Endothelial cell of umbilical vein (primary cell): Measurements from ENCODE around the gene PRIMA1. TPM values are rescaled to one million over a fixed set of nuclear protein-coding genes. Genes with fewer than 3 reads are reported as not detected.

Experiments used
- BruUV-seq: library from RNA; stranded (reverse); fragments of 400-500 nt; replicated peaks from 2 replicates; lab custom pipeline; 2021; lab: Mats Ljungman, UMichigan
- CTCF ChIA-PET: fragments of 300-600, 350-600 bp; sonication (Branson Sonifier 250); formaldehyde crosslinking; loops from one replicate; lab custom pipeline; 2021; ENCODE audit warnings: antibody characterized with exemption, inconsistent platforms; lab: Charles Lee
- POLR2A ChIA-PET: fragments of 300-600, 350-600 bp; sonication (Branson Sonifier 250); formaldehyde crosslinking; loops from one replicate; lab custom pipeline; 2021; ENCODE audit warnings: antibody characterized with exemption, inconsistent platforms; lab: Charles Lee
- DNase-seq: peaks from one replicate; pipeline ENCODE4 v3.0.0-alpha.2; 2011; ENCODE audit warnings: low read depth, low spot score
- FAIRE-seq: peaks from 2 replicates; lab custom pipeline; 2011; peaks lifted over from hg19 to GRCh38; lab: Jason Lieb, UNC
- H2AFZ ChIP-seq: 2 replicates; pipeline ENCODE4 v1.6.0; 2012; ENCODE audit warnings: low read depth, low read length, control low read depth, inconsistent platforms
- H3K27ac ChIP-seq: 2 replicates; pipeline ENCODE4 v1.5.1; 2011; ENCODE audit warnings: low read depth, mild to moderate bottlenecking, control low read depth, low read length, moderate library complexity; ENCODE audit not compliant: insufficient read depth
- H3K27me3 ChIP-seq, 2 experiments: 2 replicates each; pipeline versions ENCODE4 v1.6.0 to v1.6.1; 2011; ENCODE audit warnings: low read length in 2 of 2, mixed read lengths in 1 of 2; ENCODE audit not compliant: control insufficient read depth in 2 of 2, insufficient read depth in 2 of 2
- H3K36me3 ChIP-seq, 2 experiments: 2 replicates in 1 of 2; 3 replicates in 1 of 2; pipeline ENCODE4 v1.5.1; 2011; ENCODE audit warnings: low read length in 2 of 2, mild to moderate bottlenecking in 1 of 2, moderate library complexity in 1 of 2; ENCODE audit not compliant: control insufficient read depth in 2 of 2, insufficient read depth in 2 of 2; ENCODE audit errors: extremely low read depth in 1 of 2
- H3K4me1 ChIP-seq: 3 replicates; pipeline ENCODE4 v1.5.1; 2011; ENCODE audit warnings: mild to moderate bottlenecking, low read length; ENCODE audit not compliant: control insufficient read depth, insufficient read depth; ENCODE audit errors: extremely low read depth
- H3K4me2 ChIP-seq: 2 replicates; pipeline ENCODE4 v1.6.1; 2011; ENCODE audit warnings: low read length, control low read depth, mixed read lengths; ENCODE audit not compliant: insufficient read depth
- H3K4me3 ChIP-seq, 3 experiments: fragments of 200-600 bp in 1 of 3; sonication (generic), shearing (Covaris generic) in 1 of 3; replicated peaks in 1 of 3; 2 replicates each; pipeline ENCODE4 v1.5.1; 2011 to 2016; ENCODE audit warnings: control low read depth in 3 of 3, low read length in 3 of 3, mild to moderate bottlenecking in 2 of 3, inconsistent platforms in 1 of 3, low read depth in 1 of 3, moderate library complexity in 1 of 3; ENCODE audit not compliant: insufficient read depth in 1 of 3
- H3K79me2 ChIP-seq: 2 replicates; pipeline ENCODE4 v1.6.0; 2012; ENCODE audit warnings: low read length, inconsistent platforms; ENCODE audit not compliant: control insufficient read depth, insufficient read depth
- H3K9ac ChIP-seq: replicated peaks from 2 replicates; pipeline ENCODE3; 2011; ENCODE audit warnings: low read length, control low read depth; ENCODE audit not compliant: insufficient read depth; ENCODE audit errors: extremely low read depth
- H3K9me1 ChIP-seq: replicated peaks from 3 replicates; pipeline ENCODE4 v1.6.0; 2011; ENCODE audit warnings: mild to moderate bottlenecking, low read length; ENCODE audit not compliant: control insufficient read depth, insufficient read depth; ENCODE audit errors: extremely low read depth
- H3K9me3 ChIP-seq: replicated peaks from 2 replicates; pipeline ENCODE4 v1.5.1; 2012; ENCODE audit warnings: low read length, inconsistent platforms; ENCODE audit not compliant: control insufficient read depth, insufficient read depth
- H4K20me1 ChIP-seq: replicated peaks from 2 replicates; pipeline ENCODE3; 2011; ENCODE audit warnings: mild to moderate bottlenecking, low read length; ENCODE audit not compliant: control insufficient read depth, insufficient read depth; ENCODE audit errors: extremely low read depth
- EZH2 ChIP-seq: IDR thresholded peaks from 2 replicates; pipeline ENCODE4 v1.6.1; 2012; ENCODE audit warnings: borderline replicate concordance, low read depth, mild to moderate bottlenecking, moderate library complexity, low read length, inconsistent platforms; ENCODE audit not compliant: severe bottlenecking
- FOS ChIP-seq: IDR thresholded peaks from 2 replicates; pipeline ENCODE4 v1.6.1; 2011; ENCODE audit warnings: mild to moderate bottlenecking, low read length, moderate library complexity, borderline replicate concordance; ENCODE audit not compliant: insufficient read depth
- GATA2 ChIP-seq: IDR thresholded peaks from 2 replicates; pipeline ENCODE4 v1.7.0; 2011; ENCODE audit warnings: low read depth, mild to moderate bottlenecking, moderate library complexity, mixed read lengths, low read length; ENCODE audit not compliant: insufficient read length, insufficient read depth
- JUN ChIP-seq: IDR thresholded peaks from 2 replicates; pipeline ENCODE4 v1.6.1; 2011; ENCODE audit warnings: borderline replicate concordance, low read depth; ENCODE audit not compliant: insufficient read length, insufficient read depth
- MYC ChIP-seq: IDR thresholded peaks from one replicate; pipeline ENCODE4 v1.6.1; 2011; ENCODE audit warnings: mild to moderate bottlenecking, low read depth, low read length
- POLR2A ChIP-seq: IDR thresholded peaks from 2 replicates; pipeline ENCODE4 v1.6.1; 2012; ENCODE audit warnings: low read depth, mild to moderate bottlenecking, control low read depth, low read length
- POLR2AphosphoS5 ChIP-seq: IDR thresholded peaks from 2 replicates; pipeline ENCODE4 v1.6.1; 2012; ENCODE audit warnings: low read depth, mild to moderate bottlenecking, control low read depth, low read length, moderate library complexity; ENCODE audit not compliant: insufficient read depth
- dilution Hi-C: fragments of 300-500 bp; cut with MboI; formaldehyde crosslinking; loops from one replicate; pipeline ENCODE4 v1.15.0; 2019; ENCODE audit warnings: low sequenced_read_pairs; ENCODE audit not compliant: extremely low pct_ligation_motif_present
- intact Hi-C: fragments of 100-400 bp; cut with micrococcal nuclease; formaldehyde crosslinking; loops from one replicate; pipeline ENCODE4 v1.10.0; 2022
- polyA plus RNA-seq, 4 experiments: library from polyadenylated mRNA; depleted of rRNA in 3 of 4; stranded (reverse) in 3 of 4; unstranded in 1 of 4; fragments of >200 nt; gene quantifications; 2 replicates each; pipeline versions ENCODE4 v1.2.1 to v1.2.3, GENCODE V29; 2011 to 2012; ENCODE audit warnings: missing spikeins in 1 of 4
- total RNA-seq: library from RNA; stranded (reverse); gene quantifications from 2 replicates; pipeline ENCODE4 v1.2.3, GENCODE V29; 2021
- TF ChIP-seq, protein P1 (sequence below): IDR thresholded peaks from 2 replicates; pipeline ENCODE4 v1.6.1; 2011; ENCODE audit not compliant: insufficient read depth, insufficient read length
- TF ChIP-seq, protein P2 (sequence below), 2 donors: IDR thresholded peaks; 1 replicate in 1 of 2; 2 replicates in 1 of 2; pipeline ENCODE4 v1.5.1; 2011; ENCODE audit warnings: low read length in 2 of 2, mild to moderate bottlenecking in 2 of 2, moderate library complexity in 2 of 2, control low read depth in 1 of 2, inconsistent platforms in 1 of 2, low read depth in 1 of 2; ENCODE audit not compliant: insufficient read depth in 1 of 2; ENCODE audit errors: extremely low read depth in 1 of 2

PRIMA1 gene
- total and polyA plus RNA-seq, 2 donors (not counting 3 experiments of a cell fraction or from before 2014, with no cell fraction given), result not detected

DNA sequence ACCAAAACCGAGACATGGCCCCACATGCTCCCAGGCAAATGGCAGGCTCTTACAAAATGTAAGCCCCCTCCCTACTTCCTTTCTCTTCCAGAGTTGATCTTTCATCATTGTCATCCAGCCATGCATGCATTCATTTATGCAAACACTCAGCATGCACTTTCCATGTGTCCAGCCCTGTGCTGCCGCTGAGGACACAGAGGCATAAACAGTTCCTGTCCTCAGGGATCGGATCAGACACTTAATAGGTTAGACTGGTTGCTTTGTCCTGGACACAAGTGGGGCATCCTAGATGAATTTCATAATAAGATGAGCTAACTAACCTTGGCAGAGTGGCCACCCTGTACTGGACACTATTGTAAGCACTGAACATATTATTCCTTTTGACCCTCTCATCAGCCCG lies 23.1 kb downstream of the PRIMA1 start:
- H2AFZ ChIP-seq, result no peak overlapping the region
- no peaks in the 10 kb centered on the region for H3K79me2 ChIP-seq
- H3K27ac ChIP-seq, result no peak overlapping the region
- no peaks in the 10 kb centered on the region for H3K4me1 ChIP-seq
- no peaks in the 10 kb centered on the region for H4K20me1 ChIP-seq
- H3K9me1 ChIP-seq, result no peaks in the 10 kb centered on the region
- intact Hi-C loops, result no loop called here
- no peak overlapping the region for H3K4me2 ChIP-seq
- no TSS peak for BruUV-seq
- no peak overlapping the region for H3K4me3 ChIP-seq
- CTCF ChIA-PET, result no interaction called here
- FAIRE-seq, result no peak
- TF ChIP-seq POLR2A (no peak), GATA2 (no peak), POLR2AphosphoS5 (no peak), JUN (no peak)
- TF ChIP-seq, protein P1, sequence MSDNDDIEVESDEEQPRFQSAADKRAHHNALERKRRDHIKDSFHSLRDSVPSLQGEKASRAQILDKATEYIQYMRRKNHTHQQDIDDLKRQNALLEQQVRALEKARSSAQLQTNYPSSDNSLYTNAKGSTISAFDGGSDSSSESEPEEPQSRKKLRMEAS, result no peak
- H3K36me3 ChIP-seq, result no peaks in the 10 kb centered on the region
- H3K27me3 ChIP-seq, result no peaks in the 10 kb centered on the region
- POLR2A ChIA-PET, result no interaction called here
- H3K9ac ChIP-seq, result no peak overlapping the region
- H3K9me3 ChIP-seq, result peaks cover 9% of the 10 kb centered on the region
- dilution Hi-C loops, result no loop called here
- DNase-seq, result no peak

DNA sequence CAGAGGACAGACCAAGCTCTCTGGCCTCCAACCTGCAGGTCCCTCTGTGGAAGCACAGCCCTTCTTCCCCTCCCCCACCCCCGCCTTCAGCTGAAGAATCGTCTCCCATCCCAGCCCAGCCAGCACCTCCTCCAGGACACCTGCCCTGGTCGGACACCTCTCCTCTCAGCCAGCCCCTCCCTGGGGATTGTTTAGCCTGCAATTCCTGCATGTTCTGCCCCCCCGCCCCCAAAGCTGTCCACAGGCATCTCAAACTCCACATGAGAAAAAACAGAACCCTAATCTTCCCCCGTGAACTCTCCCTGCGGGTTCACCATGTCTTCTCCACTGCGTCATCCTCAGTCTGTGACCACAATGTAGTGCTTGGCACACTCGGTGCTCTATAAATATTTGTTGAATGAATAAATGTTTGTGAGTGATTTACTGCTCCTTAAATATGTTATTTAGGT lies 24.1 kb downstream of the PRIMA1 start:
- dilution Hi-C loops (no loop called here), intact Hi-C loops (no loop called here)
- no peaks in the 10 kb centered on the region for H3K36me3 ChIP-seq
- no peaks in the 10 kb centered on the region for H3K79me2 ChIP-seq
- H4K20me1 ChIP-seq, result no peaks in the 10 kb centered on the region
- no peak overlapping the region for H3K4me2 ChIP-seq
- H3K9me1 ChIP-seq, result no peaks in the 10 kb centered on the region
- CTCF ChIA-PET, result no interaction called here
- no peak overlapping the region for H2AFZ ChIP-seq
- H3K27ac ChIP-seq, result no peak overlapping the region
- H3K9ac ChIP-seq, result no peak overlapping the region
- no peaks in the 10 kb centered on the region for H3K27me3 ChIP-seq
- H3K4me3 ChIP-seq, result no peak overlapping the region
- FAIRE-seq, result no peak
- H3K9me3 ChIP-seq, result peaks cover 9% of the 10 kb centered on the region
- DNase-seq, result no peak
- BruUV-seq, result no TSS peak
- POLR2A ChIA-PET, result no interaction called here
- H3K4me1 ChIP-seq, result no peaks in the 10 kb centered on the region
- TF ChIP-seq MYC (no peak), JUN (no peak), FOS (no peak), EZH2 (no peak), POLR2A (no peak), POLR2AphosphoS5 (no peak), GATA2 (no peak)
- TF ChIP-seq, protein P2, sequence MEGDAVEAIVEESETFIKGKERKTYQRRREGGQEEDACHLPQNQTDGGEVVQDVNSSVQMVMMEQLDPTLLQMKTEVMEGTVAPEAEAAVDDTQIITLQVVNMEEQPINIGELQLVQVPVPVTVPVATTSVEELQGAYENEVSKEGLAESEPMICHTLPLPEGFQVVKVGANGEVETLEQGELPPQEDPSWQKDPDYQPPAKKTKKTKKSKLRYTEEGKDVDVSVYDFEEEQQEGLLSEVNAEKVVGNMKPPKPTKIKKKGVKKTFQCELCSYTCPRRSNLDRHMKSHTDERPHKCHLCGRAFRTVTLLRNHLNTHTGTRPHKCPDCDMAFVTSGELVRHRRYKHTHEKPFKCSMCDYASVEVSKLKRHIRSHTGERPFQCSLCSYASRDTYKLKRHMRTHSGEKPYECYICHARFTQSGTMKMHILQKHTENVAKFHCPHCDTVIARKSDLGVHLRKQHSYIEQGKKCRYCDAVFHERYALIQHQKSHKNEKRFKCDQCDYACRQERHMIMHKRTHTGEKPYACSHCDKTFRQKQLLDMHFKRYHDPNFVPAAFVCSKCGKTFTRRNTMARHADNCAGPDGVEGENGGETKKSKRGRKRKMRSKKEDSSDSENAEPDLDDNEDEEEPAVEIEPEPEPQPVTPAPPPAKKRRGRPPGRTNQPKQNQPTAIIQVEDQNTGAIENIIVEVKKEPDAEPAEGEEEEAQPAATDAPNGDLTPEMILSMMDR (IDR thresholded peaks at IDR 0.05; ENCODE audit: extremely low read depth in 1 of 2, insufficient read depth in 1 of 2, low read depth in 1 of 2, low read length in 2 of 2), result no peak
- TF ChIP-seq, protein P1, result no peak
